NCI-H748 treated with DMSO at 0.1 percent for 48 hours (cell line): ENCODE measurements around the gene ITPR1.
"Not testable (repeated sequence)": the region's sequence is repeated elsewhere in the genome, so short reads cannot be mapped to it uniquely, and the experiment has no call there.

Experiments
- DNase-seq: peaks from one replicate; lab custom pipeline; 2025; lab: John Stamatoyannopoulos, UW

Gene ITPR1

GRCh38 chr3:4493014-4493940, at the start of gene ITPR1:
Gene ITPR1, plus strand, starts transcription at chr3:4493348. Its CDS starts 23,144 bp downstream, at chr3:4516492.
- DNase-seq: peak; percentile 73

- no peak for DNase-seq
These were observed 45.7 kb upstream of the ITPR1 start for GRCh38 chr3:4447295-4447999.

- DNase-seq: no peak
These were observed 45.0 kb upstream of the ITPR1 start for GRCh38 chr3:4448187-4448586.

- no peak for DNase-seq
These were observed 43.9 kb upstream of the ITPR1 start for GRCh38 chr3:4449043-4449805.

GRCh38 chr3:4454142-4454541, 39.0 kb upstream of the ITPR1 start:
- no peak for DNase-seq

GRCh38 chr3:4456780-4457179, 36.4 kb upstream of the ITPR1 start:
- not testable (repeated sequence) for DNase-seq

- no peak for DNase-seq
These were observed 34.2 kb upstream of the ITPR1 start for GRCh38 chr3:4458961-4459360.

- DNase-seq: no peak
These were observed 32.8 kb upstream of the ITPR1 start for GRCh38 chr3:4460334-4460733.

- DNase-seq: no peak
These were observed 31.6 kb upstream of the ITPR1 start for GRCh38 chr3:4461468-4462090.

- DNase-seq: no peak
These were observed 30.6 kb upstream of the ITPR1 start for GRCh38 chr3:4462369-4463040.

- no peak for DNase-seq
These were observed 28.6 kb upstream of the ITPR1 start for GRCh38 chr3:4464576-4464975.

- DNase-seq: peak; percentile 20
These were observed 26.2 kb upstream of the ITPR1 start, which contains the start of gene SUMF1 for GRCh38 chr3:4466741-4467521. Gene SUMF1, minus strand, starts transcription at chr3:4467269. Its CDS starts 24 bp downstream, at chr3:4467245.

- no peak for DNase-seq
These were observed 25.7 kb upstream of the ITPR1 start for GRCh38 chr3:4467522-4467867.

GRCh38 chr3:4471907-4472306, 21.2 kb upstream of the ITPR1 start:
- no peak for DNase-seq

- DNase-seq: no peak
These were observed 20.8 kb upstream of the ITPR1 start for GRCh38 chr3:4472312-4472711.

- DNase-seq: no peak
These were observed 20.4 kb upstream of the ITPR1 start for GRCh38 chr3:4472766-4473165.

GRCh38 chr3:4474683-4475490, 18.3 kb upstream of the ITPR1 start:
- no peak for DNase-seq

- no peak for DNase-seq
These were observed 17.3 kb upstream of the ITPR1 start for GRCh38 chr3:4475804-4476203.

GRCh38 chr3:4476496-4476895, 16.7 kb upstream of the ITPR1 start:
- DNase-seq: no peak

GRCh38 chr3:4478261-4478660, 14.9 kb upstream of the ITPR1 start:
- DNase-seq: no peak
